A673 (cell line): ENCODE data around the gene TMEFF2. TPM values are rescaled to one million over a fixed set of nuclear protein-coding genes. Genes with fewer than 3 reads are reported as not detected.

Experiments
- BruUV-seq: library from RNA; stranded (reverse); fragments of 400-500 nt; replicated peaks from 2 replicates; lab custom pipeline; 2021; lab: Mats Ljungman, UMichigan
- CTCF ChIA-PET: fragments of 300-600 bp; sonication (Branson Sonifier 250); formaldehyde crosslinking; loops from one replicate; lab custom pipeline; 2022; ENCODE audit warnings: antibody characterized with exemption; lab: Charles Lee
- POLR2A ChIA-PET: fragments of 300-600 bp; sonication (Branson Sonifier 250); formaldehyde crosslinking; loops from one replicate; lab custom pipeline; 2022; ENCODE audit warnings: antibody characterized with exemption; ENCODE audit not compliant: low non-redundant PET; lab: Charles Lee
- DNase-seq: peaks from one replicate; pipeline ENCODE4 v3.0.0-alpha.2; 2015; ENCODE audit warnings: low spot score
- H3K27ac ChIP-seq: fragments of 200-600 bp; sonication (generic); 2 replicates; pipeline ENCODE4 v1.5.1; 2016; ENCODE audit warnings: mixed run types, low read depth, mild to moderate bottlenecking, mixed read lengths, antibody characterized with exemption, low read length; ENCODE audit not compliant: poor library complexity, severe bottlenecking
- H3K27me3 ChIP-seq: fragments of 200-600 bp; sonication (generic); replicated peaks from 2 replicates; pipeline ENCODE4 v1.6.1; 2017; ENCODE audit warnings: mixed run types, low read depth, mild to moderate bottlenecking, mixed read lengths, antibody characterized with exemption, low read length; ENCODE audit not compliant: insufficient read depth, poor library complexity
- H3K36me3 ChIP-seq: fragments of 200-600 bp; sonication (generic); 2 replicates; pipeline ENCODE4 v1.6.1; 2016; ENCODE audit warnings: mixed run types, mild to moderate bottlenecking, mixed read lengths, antibody characterized with exemption, low read length; ENCODE audit not compliant: insufficient read depth, poor library complexity, severe bottlenecking
- H3K4me1 ChIP-seq: fragments of 200-600 bp; sonication (generic); 2 replicates; pipeline ENCODE4 v1.6.1; 2017; ENCODE audit warnings: mixed run types, mild to moderate bottlenecking, mixed read lengths, antibody characterized with exemption, low read length; ENCODE audit not compliant: insufficient read depth, poor library complexity, severe bottlenecking
- H3K4me3 ChIP-seq: fragments of 200-600 bp; sonication (generic); 2 replicates; pipeline ENCODE4 v1.5.1; 2016; ENCODE audit warnings: low read depth, mixed run types, mild to moderate bottlenecking, mixed read lengths, low read length; ENCODE audit not compliant: poor library complexity, severe bottlenecking
- H3K9me3 ChIP-seq: fragments of 200-600 bp; sonication (generic); 2 replicates; pipeline ENCODE4 v1.6.1; 2016; ENCODE audit warnings: mixed run types, low read depth, mild to moderate bottlenecking, mixed read lengths, antibody characterized with exemption, low read length; ENCODE audit not compliant: poor library complexity, severe bottlenecking
- CTCF ChIP-seq: fragments of 300-800, 200-600 bp; sonication (generic); conservative IDR thresholded peaks from 2 replicates; pipeline ENCODE4 v1.5.1; 2017; ENCODE audit warnings: low read depth, mild to moderate bottlenecking, antibody characterized with exemption, low read length, moderate library complexity, mixed read lengths
- EZH2 ChIP-seq: fragments of 200-600 bp; sonication (generic); IDR thresholded peaks from 2 replicates; pipeline ENCODE4 v1.6.1; 2017; ENCODE audit warnings: borderline replicate concordance, low read depth, mild to moderate bottlenecking, mixed read lengths, antibody characterized with exemption, low read length; ENCODE audit not compliant: poor library complexity, severe bottlenecking
- intact Hi-C: fragments of 100-400 bp; cut with micrococcal nuclease; formaldehyde crosslinking; loops from one replicate; pipeline ENCODE4 v1.10.0; 2022; ENCODE audit not compliant: unreplicated experiment
- total RNA-seq: library from RNA; stranded (reverse); gene quantifications from 2 replicates; pipeline ENCODE4 v1.2.3, GENCODE V29; 2021

Gene TMEFF2
- total RNA-seq, 1 experiment from 2014 or later: 7.0 TPM

- no TSS peak for BruUV-seq
Measured at GRCh38 chr2:192162392-192163042, 32.2 kb downstream of the TMEFF2 start.

GRCh38 chr2:192161656-192162290 is 33.0 kb downstream of the TMEFF2 start:
- H3K4me3 ChIP-seq: no peak overlapping the region
- TF ChIP-seq EZH2 (no peak), CTCF (no peak)
- no peaks in the 10 kb centered on the region for H3K9me3 ChIP-seq
- CTCF ChIA-PET: interaction anchor here (0.6 to 2.0 kb wide), 12 partner anchors 8 to 1524 kb away, joined by 3 to 70 read pairs (median 4); no protein-coding TSS in a partner anchor
- peaks cover 20% of the 10 kb centered on the region for H3K4me1 ChIP-seq
- H3K27ac ChIP-seq: peak overlapping the region; percentile 18
- BruUV-seq: no TSS peak
- POLR2A ChIA-PET: no interaction called here
- no peaks in the 10 kb centered on the region for H3K27me3 ChIP-seq
- no peaks in the 10 kb centered on the region for H3K36me3 ChIP-seq
- intact Hi-C loops: loop anchor here (1.0 to 2.0 kb wide), 4 partner anchors 292 to 606 kb away; no protein-coding TSS in a partner anchor
- peak; percentile 85 for DNase-seq

More at GRCh38 chr2:192162392-192163042, 32.2 kb downstream of the TMEFF2 start:
- no peaks in the 10 kb centered on the region for H3K9me3 ChIP-seq
- CTCF ChIA-PET: interaction anchor here (0.5 to 2.0 kb wide), 16 partner anchors 9 to 1523 kb away, joined by 3 to 70 read pairs (median 4); no protein-coding TSS in a partner anchor
- DNase-seq: peak; percentile 87
- peaks cover 20% of the 10 kb centered on the region for H3K4me1 ChIP-seq
- POLR2A ChIA-PET: no interaction called here
- H3K27ac ChIP-seq: peak overlapping the region; percentile 18
- TF ChIP-seq EZH2: no peak
- TF ChIP-seq CTCF: peak; percentile 96
- intact Hi-C loops: loop anchor here (1.0 to 2.0 kb wide), 4 partner anchors 293 to 607 kb away; no protein-coding TSS in a partner anchor
- no peaks in the 10 kb centered on the region for H3K36me3 ChIP-seq
- no peak overlapping the region for H3K4me3 ChIP-seq
- no peaks in the 10 kb centered on the region for H3K27me3 ChIP-seq

GRCh38 chr2:192159736-192160135 is 35.0 kb downstream of the TMEFF2 start:
- Histone ChIP-seq H3K9me3 (no peaks in the 10 kb centered on the region), H3K4me1 (peaks cover 20% of the 10 kb centered on the region), H3K27me3 (no peaks in the 10 kb centered on the region), H3K27ac (no peak overlapping the region), H3K4me3 (no peak overlapping the region), H3K36me3 (no peaks in the 10 kb centered on the region)
- intact Hi-C loops: loop anchor here (5.0 kb wide), 1 partner anchor 482 kb away; the partner anchor contains the start of gene NABP1
- CTCF ChIA-PET: no interaction called here
- BruUV-seq: no TSS peak
- no peak for DNase-seq
- TF ChIP-seq CTCF (no peak), EZH2 (no peak)
- POLR2A ChIA-PET: no interaction called here
